ENCODE measurements around the gene ITFG1.

The ITFG1 gene

GRCh38 chr16:47461598-47462266, 869 bp upstream of the ITFG1 start:
- CTCF ChIA-PET, result interaction anchor here (0.6 to 0.9 kb wide), 3 partner anchors 105 to 593 kb away, joined by 3 to 6 read pairs (median 3); partner anchors contain the start of gene NETO2
- Histone ChIP-seq H3K27ac (ENCODE audit: extremely low read depth, low read depth, low read length) (peak overlapping the region; percentile 98), H3K4me3 (ENCODE audit: low read depth, low read length) (peak overlapping the region; percentile 94), H3K4me1 (ENCODE audit: control insufficient read depth, insufficient read depth, low read length) (no peaks in the 10 kb centered on the region), H3K9me3 (ENCODE audit: control insufficient read depth, insufficient read depth, low read depth, low read length) (no peaks in the 10 kb centered on the region), H3K36me3 (ENCODE audit: control insufficient read depth in 2 of 2, insufficient read depth in 1 of 2, low read length in 2 of 2) (peaks cover 0 to 24% of the 10 kb centered on the region in 2 experiments; a peak in 2 of 3 replicates)
- TF ChIP-seq ZNF148 (tag by site-specific recombination; IDR thresholded peaks at IDR 0.05; ENCODE audit: borderline replicate concordance) (no peak), OVOL3 (tag by site-specific recombination; IDR thresholded peaks at IDR 0.05) (no peak), ZNF140 (tag by site-specific recombination; IDR thresholded peaks at IDR 0.05) (no peak), IKZF3 (tag by site-specific recombination; IDR thresholded peaks at IDR 0.05) (peak; percentile 40; the same call in 1 of the 2 replicates), ZNF324 (tag by site-specific recombination; IDR thresholded peaks at IDR 0.05) (no peak), ZNF2 (tag by site-specific recombination; IDR thresholded peaks at IDR 0.05) (no peak), ZBTB48 (tag by site-specific recombination; IDR thresholded peaks at IDR 0.05) (no peak), KLF16 (tag by site-specific recombination; IDR thresholded peaks at IDR 0.05) (no peak), ZNF624 (tag by site-specific recombination; IDR thresholded peaks at IDR 0.05) (no peak), HIC1 (tag by site-specific recombination; IDR thresholded peaks at IDR 0.05) (no peak), BCL6B (tag by site-specific recombination; IDR thresholded peaks at IDR 0.05) (no peak), PRDM4 (tag by site-specific recombination; IDR thresholded peaks at IDR 0.05) (0 out of 2 replicates have a peak, but pooled peaks have one; percentile 20), ZNF530 (tag by site-specific recombination; IDR thresholded peaks at IDR 0.05; ENCODE audit: low read depth) (no peak), KLF17 (tag by site-specific recombination; IDR thresholded peaks at IDR 0.05) (no peak), ZNF114 (tag by site-specific recombination; IDR thresholded peaks at IDR 0.05) (no peak), ZNF621 (tag by site-specific recombination; IDR thresholded peaks at IDR 0.05) (no peak), GLI2 (tag by site-specific recombination; IDR thresholded peaks at IDR 0.05; ENCODE audit: borderline replicate concordance, low read depth) (no peak), ZBTB17 (tag by site-specific recombination; IDR thresholded peaks at IDR 0.05) (peak; percentile 61; the same call in 1 of the 2 replicates), ZFP3 (tag by site-specific recombination; IDR thresholded peaks at IDR 0.05; ENCODE audit: low read depth) (no peak), ZNF677 (tag by site-specific recombination; IDR thresholded peaks at IDR 0.05) (no peak), ZBTB8A (tag by site-specific recombination; IDR thresholded peaks at IDR 0.05) (no peak), ZNF335 (tag by site-specific recombination; conservative IDR thresholded peaks at IDR 0.05) (peak; percentile 79), ZNF16 (tag by site-specific recombination; IDR thresholded peaks at IDR 0.05; ENCODE audit: low read depth) (no peak), ZNF174 (tag by site-specific recombination; IDR thresholded peaks at IDR 0.05) (no peak), ZNF366 (tag by site-specific recombination; conservative IDR thresholded peaks at IDR 0.05) (no peak), KLF10 (tag by site-specific recombination; IDR thresholded peaks at IDR 0.05) (no peak), HOXD13 (CRISPR knock-in tag; IDR thresholded peaks at IDR 0.05; ENCODE audit: borderline replicate concordance) (no peak)
- POLR2A ChIA-PET, result interaction anchor here (0.6 to 1.7 kb wide), 7 partner anchors 8 to 320 kb away, joined by 3 to 8 read pairs (median 4); partner anchors contain the start of gene NETO2

All from HEK293 (cell line).